ENCODE results near the gene EMC1.
"Not testable (repeated sequence)": the region's sequence is repeated elsewhere in the genome, so short reads cannot be mapped to it uniquely, and the experiment has no call there.

The EMC1 gene

GRCh38 chr1:19251305-19252196 is at the start of gene EMC1, which contains the start of gene MRTO4:
EMC1 (minus strand) TSS chr1:19251524; CDS start chr1:19251509, 15 bp downstream.
MRTO4 (plus strand) TSS chr1:19251805; CDS start chr1:19251836, 31 bp downstream.
- DNase-seq = peak; percentile 76

GRCh38 chr1:19300211-19300610 is 48.9 kb upstream of the EMC1 start:
- no peak for DNase-seq

- no peak for DNase-seq
These were observed 43.3 kb upstream of the EMC1 start for GRCh38 chr1:19294638-19295037.

- no peak for DNase-seq
These were observed 37.9 kb upstream of the EMC1 start for GRCh38 chr1:19289244-19289643.

GRCh38 chr1:19288324-19289241 is 37.3 kb upstream of the EMC1 start, which contains the start of gene AKR7A3:
AKR7A3 (minus strand) TSS chr1:19288770; CDS start chr1:19288709, 61 bp downstream.
- DNase-seq = not testable (repeated sequence)

GRCh38 chr1:19287436-19288185 is 36.3 kb upstream of the EMC1 start:
- no peak for DNase-seq

- not testable (repeated sequence) for DNase-seq
These were observed 34.5 kb upstream of the EMC1 start for GRCh38 chr1:19285807-19286206.

GRCh38 chr1:19285366-19285765 is 34.0 kb upstream of the EMC1 start:
- DNase-seq = not testable (repeated sequence)

- DNase-seq = no peak
These were observed 33.6 kb upstream of the EMC1 start for GRCh38 chr1:19284881-19285280.

- no peak for DNase-seq
These were observed 32.6 kb upstream of the EMC1 start for GRCh38 chr1:19283891-19284290.

- no peak for DNase-seq
These were observed 23.3 kb upstream of the EMC1 start for GRCh38 chr1:19274636-19275035.

- not testable (repeated sequence) for DNase-seq
These were observed 22.7 kb upstream of the EMC1 start for GRCh38 chr1:19273844-19274531.

GRCh38 chr1:19273106-19273843 is 22.0 kb upstream of the EMC1 start:
- DNase-seq = no peak

GRCh38 chr1:19272064-19272463 is 20.7 kb upstream of the EMC1 start:
- no peak for DNase-seq

GRCh38 chr1:19270343-19270730 is 19.0 kb upstream of the EMC1 start:
- not testable (repeated sequence) for DNase-seq

- not testable (repeated sequence) for DNase-seq
These were observed 18.4 kb upstream of the EMC1 start for GRCh38 chr1:19269427-19270342.

GRCh38 chr1:19268445-19268844 is 17.1 kb upstream of the EMC1 start:
- no peak for DNase-seq

- no peak for DNase-seq
These were observed 11.4 kb upstream of the EMC1 start for GRCh38 chr1:19262744-19263143.

- DNase-seq = no peak
These were observed 10.7 kb upstream of the EMC1 start for GRCh38 chr1:19262047-19262446.

Measured in fibroblast of upper back skin (primary cell).